ENCODE data around the gene ANKRD11. TPM values are rescaled to one million over a fixed set of nuclear protein-coding genes. Genes with fewer than 3 reads are reported as not detected.

Gene ANKRD11
- total RNA-seq, 2 donors from 2014 or later = 118 to 159 TPM

DNA sequence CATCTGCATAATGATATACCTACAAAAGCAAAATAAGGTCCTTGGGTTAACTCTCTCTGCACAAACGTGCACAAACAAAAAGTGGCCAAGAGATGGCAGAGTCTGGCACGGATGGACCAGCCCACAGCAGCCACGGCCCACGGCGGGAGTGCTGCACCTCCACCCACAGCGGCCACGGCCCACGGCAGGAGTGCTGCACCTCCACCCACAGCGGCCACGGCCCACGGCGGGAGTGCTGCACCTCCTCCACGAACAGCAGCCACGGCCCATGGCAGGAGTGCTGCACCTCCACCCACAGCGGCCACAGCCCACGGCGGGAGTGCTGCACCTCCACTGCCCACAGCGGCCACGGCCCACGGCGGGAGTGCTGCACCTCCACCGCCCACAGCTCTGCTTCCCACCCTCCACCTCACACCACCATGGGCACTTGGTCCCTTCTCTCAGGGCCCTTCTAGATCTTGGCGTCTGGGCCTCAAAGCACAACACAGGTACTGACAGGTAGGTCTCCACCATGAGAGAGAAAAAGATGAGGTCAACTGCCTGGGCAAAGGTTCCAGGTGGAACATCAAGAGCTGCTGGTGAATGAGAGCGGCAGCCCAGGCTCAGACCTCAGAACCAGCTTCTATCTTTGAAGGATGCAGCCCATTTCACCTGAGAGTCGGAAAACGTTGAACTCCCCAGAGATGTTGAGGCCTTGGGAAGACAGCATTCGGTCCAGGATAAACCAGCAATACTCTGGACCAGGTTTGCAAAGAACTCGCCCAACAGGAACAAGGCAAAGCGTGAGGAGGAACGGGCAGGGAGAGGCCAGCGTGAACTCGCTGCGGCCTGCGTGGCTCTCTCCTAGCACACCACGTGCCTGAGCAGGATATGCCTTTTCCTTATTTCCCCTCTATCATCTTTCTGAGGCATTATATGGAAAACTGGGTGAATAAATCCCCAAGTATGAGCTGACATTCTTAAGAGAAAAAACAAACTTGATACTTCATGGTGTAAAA is 148.4 kb downstream of the ANKRD11 start:
- H3K4me1 Mint-ChIP-seq = peaks cover 33% of the 10 kb centered on the region

DNA sequence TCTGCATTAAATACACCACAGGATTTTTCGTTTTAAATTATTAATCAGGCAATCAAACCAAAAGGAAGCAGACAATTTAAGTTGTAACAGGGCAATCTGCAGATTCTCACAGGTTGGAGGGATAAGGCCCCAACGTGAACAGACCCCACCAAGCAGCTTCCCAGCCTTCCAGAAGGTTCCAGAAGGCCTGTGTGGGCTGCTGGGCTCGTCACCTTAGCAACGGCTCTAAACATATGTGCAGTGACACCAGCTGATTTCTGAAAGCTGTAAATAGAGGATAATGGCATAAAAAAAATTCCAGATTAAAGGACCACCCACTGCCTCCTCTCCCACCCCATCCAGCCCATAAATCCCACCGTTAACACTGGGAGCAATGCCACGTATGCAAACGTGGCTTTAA is 149.1 kb downstream of the ANKRD11 start:
- 85 to 97% methylated on average over 3 to 7 of the region's 7 CpGs for WGBS, 2 experiments (ENCODE audit: insufficient coverage in 1 of 2, insufficient read length in 1 of 2)
- H3K27me3 ChIP-seq (ENCODE audit: control insufficient read depth, insufficient read depth, low read length, poor library complexity, severe bottlenecking) = no peaks in the 10 kb centered on the region
- no peak overlapping the region for H3K4me3 Mint-ChIP-seq
- H3K9me3 ChIP-seq (ENCODE audit: control insufficient read depth, low read length) = no peaks in the 10 kb centered on the region
- H3K9me3 Mint-ChIP-seq = no peaks in the 10 kb centered on the region
- TF ChIP-seq, protein P1, sequence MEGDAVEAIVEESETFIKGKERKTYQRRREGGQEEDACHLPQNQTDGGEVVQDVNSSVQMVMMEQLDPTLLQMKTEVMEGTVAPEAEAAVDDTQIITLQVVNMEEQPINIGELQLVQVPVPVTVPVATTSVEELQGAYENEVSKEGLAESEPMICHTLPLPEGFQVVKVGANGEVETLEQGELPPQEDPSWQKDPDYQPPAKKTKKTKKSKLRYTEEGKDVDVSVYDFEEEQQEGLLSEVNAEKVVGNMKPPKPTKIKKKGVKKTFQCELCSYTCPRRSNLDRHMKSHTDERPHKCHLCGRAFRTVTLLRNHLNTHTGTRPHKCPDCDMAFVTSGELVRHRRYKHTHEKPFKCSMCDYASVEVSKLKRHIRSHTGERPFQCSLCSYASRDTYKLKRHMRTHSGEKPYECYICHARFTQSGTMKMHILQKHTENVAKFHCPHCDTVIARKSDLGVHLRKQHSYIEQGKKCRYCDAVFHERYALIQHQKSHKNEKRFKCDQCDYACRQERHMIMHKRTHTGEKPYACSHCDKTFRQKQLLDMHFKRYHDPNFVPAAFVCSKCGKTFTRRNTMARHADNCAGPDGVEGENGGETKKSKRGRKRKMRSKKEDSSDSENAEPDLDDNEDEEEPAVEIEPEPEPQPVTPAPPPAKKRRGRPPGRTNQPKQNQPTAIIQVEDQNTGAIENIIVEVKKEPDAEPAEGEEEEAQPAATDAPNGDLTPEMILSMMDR (conservative IDR thresholded peaks at IDR 0.05) = no peak
- peak overlapping the region; percentile 28 for H3K27ac Mint-ChIP-seq
- H3K4me1 Mint-ChIP-seq = peaks cover 26% of the 10 kb centered on the region
- no peak overlapping the region for H3K4me3 ChIP-seq (ENCODE audit: low read length)
- H3K27me3 Mint-ChIP-seq (ENCODE audit: insufficient read depth) = no peaks in the 10 kb centered on the region
- peaks cover 11% of the 10 kb centered on the region for H3K36me3 ChIP-seq (ENCODE audit: control insufficient read depth, insufficient read depth, low read length)
- H3K9ac ChIP-seq (ENCODE audit: extremely low read depth, low read length, poor library complexity, severe bottlenecking) = no peak overlapping the region
- peaks cover 11% of the 10 kb centered on the region for H3K36me3 Mint-ChIP-seq (ENCODE audit: low read depth)
- no peak overlapping the region for H3K27ac ChIP-seq (ENCODE audit: low read depth, low read length)
- DNase-seq = no peak
- H3K4me1 ChIP-seq (ENCODE audit: control insufficient read depth, insufficient read depth, low read length) = peaks cover 3% of the 10 kb centered on the region

More for the DNA sequence above, 148.4 kb downstream of the ANKRD11 start:
- Histone ChIP-seq H3K4me1 (ENCODE audit: control insufficient read depth, insufficient read depth, low read length) (peaks cover 9% of the 10 kb centered on the region), H3K36me3 (ENCODE audit: control insufficient read depth, insufficient read depth, low read length) (peaks cover 11% of the 10 kb centered on the region), H3K9me3 (ENCODE audit: control insufficient read depth, low read length) (no peaks in the 10 kb centered on the region), H3K27ac (ENCODE audit: low read depth, low read length) (no peak overlapping the region), H3K9ac (ENCODE audit: extremely low read depth, low read length, poor library complexity, severe bottlenecking) (no peak overlapping the region), H3K27me3 (ENCODE audit: control insufficient read depth, insufficient read depth, low read length, poor library complexity, severe bottlenecking) (no peaks in the 10 kb centered on the region), H3K4me3 (ENCODE audit: low read length) (no peak overlapping the region)
- TF ChIP-seq, protein P1 (conservative IDR thresholded peaks at IDR 0.05) = no peak
- no peak for DNase-seq
- Mint-ChIP-seq H3K27ac (no peak overlapping the region), H3K27me3 (ENCODE audit: insufficient read depth) (no peaks in the 10 kb centered on the region), H3K4me3 (no peak overlapping the region), H3K36me3 (ENCODE audit: low read depth) (peaks cover 11% of the 10 kb centered on the region), H3K9me3 (no peaks in the 10 kb centered on the region)
- WGBS, 2 experiments (ENCODE audit: insufficient coverage in 1 of 2, insufficient read length in 1 of 2) = 86 to 100% methylated on average over 12 to 35 of the region's 35 CpGs

DNA sequence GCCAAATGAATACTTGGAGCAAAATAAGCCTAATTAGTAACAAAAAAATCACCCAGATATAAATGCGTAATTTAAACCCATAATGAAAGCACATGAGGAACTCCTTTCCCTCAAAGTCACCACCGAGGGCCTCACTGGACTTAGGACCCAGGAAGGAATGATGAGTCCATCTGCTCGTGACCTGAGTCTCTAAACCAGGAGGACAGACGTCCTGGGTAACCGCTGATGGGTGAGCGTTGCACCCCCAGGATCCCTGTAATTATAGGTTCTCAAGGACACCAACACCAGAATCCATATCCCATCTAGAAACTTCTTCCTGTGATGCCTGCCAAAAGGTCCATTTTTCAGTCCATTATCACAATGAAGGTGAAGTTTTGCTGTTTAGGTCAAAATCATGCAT is 151.5 kb downstream of the ANKRD11 start:
- H3K4me1 Mint-ChIP-seq = peaks cover 20% of the 10 kb centered on the region
- H3K4me1 ChIP-seq (ENCODE audit: control insufficient read depth, insufficient read depth, low read length) = peaks cover 11% of the 10 kb centered on the region
- H3K27me3 Mint-ChIP-seq (ENCODE audit: insufficient read depth) = no peaks in the 10 kb centered on the region
- no peak overlapping the region for H3K27ac ChIP-seq (ENCODE audit: low read depth, low read length)
- no peaks in the 10 kb centered on the region for H3K9me3 Mint-ChIP-seq
- WGBS, 2 experiments (ENCODE audit: insufficient coverage in 1 of 2, insufficient read length in 1 of 2) = 89 to 95% methylated on average over 2 to 6 of the region's 6 CpGs
- DNase-seq = no peak
- H3K36me3 Mint-ChIP-seq (ENCODE audit: low read depth) = peaks cover 11% of the 10 kb centered on the region
- no peaks in the 10 kb centered on the region for H3K27me3 ChIP-seq (ENCODE audit: control insufficient read depth, insufficient read depth, low read length, poor library complexity, severe bottlenecking)
- peak overlapping the region; percentile 12 for H3K27ac Mint-ChIP-seq
- TF ChIP-seq, protein P1 (conservative IDR thresholded peaks at IDR 0.05) = no peak
- H3K9ac ChIP-seq (ENCODE audit: extremely low read depth, low read length, poor library complexity, severe bottlenecking) = no peak overlapping the region
- H3K36me3 ChIP-seq (ENCODE audit: control insufficient read depth, insufficient read depth, low read length) = peaks cover 11% of the 10 kb centered on the region
- no peaks in the 10 kb centered on the region for H3K9me3 ChIP-seq (ENCODE audit: control insufficient read depth, low read length)
- H3K4me3 ChIP-seq (ENCODE audit: low read length) = no peak overlapping the region
- no peak overlapping the region for H3K4me3 Mint-ChIP-seq

Measured in endodermal cell (in vitro differentiated cells).